ENCODE measurements around the gene MMP27.

Gene MMP27

GRCh38 chr11:102695201-102695600 is 10.4 kb downstream of the MMP27 start:
- no peak for DNase-seq

GRCh38 chr11:102685754-102686153 is 19.8 kb downstream of the MMP27 start:
- no peak for DNase-seq

DNA sequence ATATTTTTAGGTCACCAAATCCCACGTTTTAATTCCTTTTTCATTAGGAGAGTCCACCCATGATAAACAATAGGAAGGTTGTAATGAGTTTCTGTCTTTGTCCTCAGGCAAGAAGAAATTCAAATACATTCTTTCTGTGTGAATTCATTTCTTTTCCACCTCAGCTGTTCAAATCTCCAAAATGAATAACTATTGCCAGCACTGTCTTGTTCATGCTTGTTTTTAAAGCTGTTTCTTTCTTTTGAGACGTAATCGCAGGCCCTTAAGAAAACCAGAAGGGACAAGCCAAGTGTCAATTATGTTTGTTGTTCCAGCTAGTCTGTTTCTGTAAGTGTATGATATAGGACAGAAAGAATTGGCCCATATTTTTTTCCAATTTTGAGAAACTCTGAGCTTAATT is 20.2 kb downstream of the MMP27 start:
- no peak for DNase-seq

DNA sequence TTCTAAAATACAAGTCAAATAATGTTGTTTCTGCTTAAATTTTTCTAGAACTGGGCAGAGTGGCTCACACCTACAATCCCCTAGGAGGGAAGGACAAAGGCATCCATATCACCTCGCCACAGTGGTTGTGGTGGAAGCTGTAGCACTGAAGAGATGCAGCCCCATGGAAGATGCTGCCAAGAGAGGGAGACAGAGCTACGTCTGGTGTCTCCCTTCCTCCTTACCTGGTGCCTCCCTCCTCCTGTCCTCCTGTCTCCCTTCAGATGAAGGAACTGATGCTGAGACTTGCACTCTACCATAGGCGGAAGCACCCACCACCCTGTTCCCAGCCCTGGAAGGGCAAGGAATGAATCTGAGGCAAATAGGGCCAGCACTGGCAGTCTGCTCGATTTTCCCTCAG is 22.3 kb downstream of the MMP27 start:
- DNase-seq: no peak

DNA sequence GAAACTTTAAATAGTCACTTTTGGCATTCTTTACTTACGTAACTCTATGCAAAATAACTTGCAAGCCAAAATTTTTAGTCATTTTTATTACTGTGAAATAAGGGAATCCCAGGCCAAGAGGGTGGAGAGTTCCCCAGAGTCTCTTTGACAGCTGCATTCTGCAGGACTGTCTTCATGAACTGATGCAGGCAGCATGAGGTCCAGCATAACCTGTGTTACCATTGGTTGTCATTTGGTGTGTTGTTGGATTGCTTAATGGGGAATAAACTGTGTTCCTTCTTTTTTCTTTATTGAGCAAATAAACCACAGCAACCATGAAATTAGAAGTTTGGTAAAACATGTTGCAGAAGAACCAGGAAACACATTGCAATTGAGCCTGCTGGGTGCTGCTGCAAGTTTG is 24.6 kb downstream of the MMP27 start:
- DNase-seq: no peak

GRCh38 chr11:102678022-102678421 is 27.5 kb downstream of the MMP27 start:
- DNase-seq: no peak

GRCh38 chr11:102676084-102676483 is 29.5 kb downstream of the MMP27 start:
- no peak for DNase-seq

DNA sequence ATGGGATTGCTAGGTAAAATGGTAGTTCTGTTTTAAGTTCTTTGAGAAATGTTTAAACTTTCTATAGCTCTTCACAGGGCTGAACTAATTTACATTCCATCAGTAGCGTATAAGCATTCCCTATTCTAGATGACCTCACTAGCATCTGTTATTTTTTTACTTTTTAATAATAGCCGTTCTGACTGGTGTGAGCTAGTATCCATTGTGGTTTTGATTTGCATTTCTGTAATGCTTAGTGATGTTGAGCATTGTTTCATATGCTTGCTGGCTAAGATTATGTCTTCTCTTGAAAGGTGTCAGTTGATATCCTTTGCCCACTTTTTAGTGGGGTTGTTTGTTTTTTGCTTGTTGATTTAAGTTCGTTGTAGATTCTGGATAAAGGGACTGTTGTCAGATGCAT is 35.9 kb downstream of the MMP27 start:
- no peak for DNase-seq

DNA sequence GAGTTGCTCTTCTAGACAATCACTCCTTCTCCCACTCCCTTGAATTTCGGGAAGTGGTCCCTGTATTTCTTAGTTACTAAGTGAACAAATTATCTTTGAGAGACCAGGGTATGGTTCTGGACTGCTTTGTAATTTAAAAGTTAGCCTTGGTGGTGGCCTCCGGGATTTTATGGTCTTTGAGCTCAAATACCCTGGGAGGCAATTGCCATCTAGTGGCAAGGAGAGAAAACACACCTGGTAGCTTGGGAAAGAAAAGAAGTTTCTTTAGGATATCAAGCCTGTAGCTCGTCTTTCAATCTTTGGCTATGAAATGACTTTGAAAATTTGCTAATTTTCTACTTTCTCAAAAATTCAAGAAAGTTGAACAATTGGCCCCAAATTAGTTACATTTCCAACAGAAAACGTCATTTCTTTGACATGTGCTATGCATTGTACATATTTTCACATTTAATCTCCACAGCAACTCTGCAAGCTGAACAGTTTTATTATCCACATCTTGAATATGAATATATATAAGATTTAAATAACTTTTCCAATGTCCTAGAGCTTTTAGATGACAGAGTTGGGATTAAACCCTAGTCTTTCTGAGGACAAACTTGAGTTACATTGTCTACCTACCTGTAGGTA is 39.1 kb downstream of the MMP27 start:
- no peak for DNase-seq

DNA sequence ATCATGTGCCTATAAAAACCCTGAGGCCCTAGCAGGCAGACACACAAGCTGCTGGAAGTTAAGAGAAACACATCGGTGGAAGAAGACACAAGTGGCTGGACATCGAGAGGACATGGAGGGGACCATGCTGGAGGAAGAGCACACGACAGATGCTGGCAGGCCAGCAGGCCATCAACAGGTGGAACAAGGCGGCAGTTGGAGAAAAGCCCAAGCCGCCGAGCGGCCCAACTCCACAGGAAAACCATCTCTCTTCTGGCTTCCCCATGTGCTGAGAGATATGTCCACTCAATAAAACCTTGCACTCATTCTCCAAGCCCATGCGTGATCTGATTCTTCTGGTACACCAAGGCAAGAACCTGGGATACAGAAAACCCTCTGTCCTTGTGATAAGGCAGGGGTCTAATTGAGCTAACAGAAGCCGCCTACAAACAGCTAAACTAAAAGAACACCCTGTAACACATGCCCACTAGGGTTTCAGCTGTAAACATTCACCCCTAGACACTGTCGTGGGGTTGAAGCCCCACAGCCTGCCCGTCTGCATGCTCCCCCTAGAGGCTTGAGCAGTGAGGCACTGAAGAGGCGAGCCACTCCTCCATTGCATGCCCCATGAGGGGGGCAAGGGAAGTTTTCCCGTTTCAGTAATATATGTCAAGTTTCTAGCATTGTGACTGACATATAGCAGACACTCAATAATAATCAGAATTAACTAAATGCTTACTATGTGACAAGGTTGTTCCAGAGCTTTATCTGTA is 41.4 kb downstream of the MMP27 start:
- no peak for DNase-seq

GRCh38 chr11:102662607-102663006 is 43.0 kb downstream of the MMP27 start:
- no peak for DNase-seq

GRCh38 chr11:102661040-102661439 is 44.5 kb downstream of the MMP27 start:
- no peak for DNase-seq

- DNase-seq: no peak
Measured at GRCh38 chr11:102656528-102656927, 49.0 kb downstream of the MMP27 start.

- DNase-seq: no peak
Measured at GRCh38 chr11:102655547-102655946, 50.0 kb downstream of the MMP27 start.

DNA sequence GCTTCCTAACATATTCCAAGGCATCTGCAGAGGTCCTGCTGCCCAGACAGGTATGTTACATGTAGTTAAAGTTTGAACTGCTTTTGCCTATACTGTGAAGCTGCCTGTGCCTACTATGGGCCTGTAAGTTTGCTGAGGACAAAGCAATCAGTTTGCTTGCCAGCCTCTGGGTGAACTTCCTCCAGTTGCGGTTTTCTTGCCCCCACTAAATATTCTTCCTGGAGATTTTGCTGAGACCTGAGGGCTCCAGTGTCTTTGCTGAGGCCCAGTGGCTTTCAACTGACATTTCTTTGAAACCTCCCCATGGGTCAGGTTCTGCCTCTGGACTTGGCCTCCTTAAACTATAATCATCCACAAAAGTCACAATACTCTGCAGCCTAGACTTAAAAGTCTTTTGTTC is 50.8 kb downstream of the MMP27 start:
- DNase-seq: no peak

DNA sequence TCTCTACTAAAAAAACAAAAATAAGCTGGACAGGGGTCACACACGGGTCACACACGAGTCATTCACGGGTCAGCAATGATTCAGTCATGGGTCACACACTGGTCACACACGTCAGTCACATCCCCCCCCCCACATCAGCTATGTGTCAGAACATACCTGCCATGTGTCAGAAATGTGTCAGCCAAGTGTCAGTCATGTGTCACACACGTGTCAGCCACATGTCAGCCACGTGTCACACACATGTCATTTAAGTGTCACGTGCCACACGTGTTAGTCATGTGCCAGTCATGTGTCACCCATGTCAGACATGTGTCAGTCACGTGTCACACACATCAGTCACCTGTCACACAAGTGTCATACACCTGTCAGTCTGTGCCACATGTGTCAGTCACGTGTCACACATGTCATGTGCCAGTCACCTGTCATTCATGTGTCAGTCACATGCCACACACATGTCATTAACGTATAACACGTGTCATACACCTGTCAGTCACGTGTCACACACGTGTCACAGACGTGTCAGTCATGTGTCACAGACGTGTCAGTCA is 51.8 kb downstream of the MMP27 start:
- no peak for DNase-seq

- DNase-seq: no peak
Measured at GRCh38 chr11:102647430-102647829, 58.1 kb downstream of the MMP27 start.

- no peak for DNase-seq
Measured at GRCh38 chr11:102643941-102644340, 61.6 kb downstream of the MMP27 start.
